HG03280 (cell line): ENCODE results near the gene KATNBL1.
"Not testable (repeated sequence)": the region's sequence is repeated elsewhere in the genome, so short reads cannot be mapped to it uniquely, and the experiment has no call there.

Source experiments
- ATAC-seq: cut with Tn5 transposase; IDR thresholded peaks from one replicate; pipeline ENCODE4 v1.9.1; 2021; ENCODE audit warnings: mild to moderate bottlenecking, moderate library complexity; ENCODE audit not compliant: unreplicated experiment

Gene KATNBL1

DNA sequence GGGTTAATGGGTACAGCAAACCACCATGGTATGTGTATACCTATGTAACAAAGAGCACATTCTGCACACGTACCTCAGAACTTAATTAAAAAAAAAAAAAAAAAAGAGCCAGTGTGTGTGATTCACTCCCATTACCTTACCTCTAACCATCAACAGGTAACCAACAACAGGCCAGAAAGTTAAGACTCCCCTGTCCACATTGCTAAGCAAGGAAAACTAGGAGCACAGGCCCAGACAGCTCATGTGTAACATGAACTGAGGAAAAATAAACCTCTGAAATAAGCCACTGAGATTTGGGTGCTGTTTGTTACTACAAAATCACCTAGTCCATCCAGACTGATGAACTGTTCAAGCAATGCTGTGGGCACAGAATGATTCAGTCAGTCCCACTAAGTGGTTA lies 6.0 kb downstream of the KATNBL1 start:
- ATAC-seq: no peak

- ATAC-seq: no peak
Observed at GRCh38 chr15:34203305-34203704, 6.6 kb downstream of the KATNBL1 start.

DNA sequence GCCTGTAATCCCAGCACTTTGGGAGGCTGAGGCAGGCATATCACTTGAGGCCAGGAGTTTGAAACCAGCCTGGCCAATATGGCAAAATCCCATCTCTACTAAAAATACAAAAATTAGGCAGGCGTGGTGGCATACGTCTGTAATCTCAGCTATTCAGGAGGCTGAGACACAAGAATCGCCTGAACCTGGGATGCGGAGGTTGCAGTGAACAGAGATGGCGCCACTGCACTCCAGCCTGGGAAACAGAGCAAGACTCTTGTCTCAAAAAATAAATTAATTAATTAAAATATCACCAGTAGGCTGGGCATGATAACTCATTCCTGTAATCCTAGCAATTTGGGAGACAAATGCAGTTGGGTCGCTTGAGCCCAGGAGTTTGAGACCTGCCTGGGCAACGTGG lies 16.6 kb downstream of the KATNBL1 start:
- ATAC-seq: not testable (repeated sequence)

DNA sequence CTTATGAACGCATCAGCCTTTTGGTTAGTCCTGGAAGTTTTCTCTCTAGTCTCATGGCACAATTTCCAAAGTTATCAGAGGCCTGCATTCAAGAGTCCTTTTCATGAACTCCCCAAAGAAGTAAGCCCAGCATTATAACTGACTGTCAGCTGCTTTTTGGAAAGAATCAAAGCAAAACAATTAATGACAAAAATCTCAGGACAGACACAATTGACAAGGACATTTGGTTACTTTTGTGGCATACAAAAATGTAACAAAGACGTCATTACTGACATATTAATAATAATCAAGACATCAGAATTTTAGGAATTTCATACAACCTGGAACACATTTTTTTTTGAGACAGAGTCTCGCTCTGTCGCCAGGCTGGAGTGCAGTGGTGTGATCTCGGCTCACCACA lies 21.2 kb downstream of the KATNBL1 start:
- no peak for ATAC-seq

GRCh38 chr15:34185666-34186065 lies 24.2 kb downstream of the KATNBL1 start:
- ATAC-seq: no peak

- no peak for ATAC-seq
Observed at GRCh38 chr15:34182942-34183341, 27.0 kb downstream of the KATNBL1 start.

DNA sequence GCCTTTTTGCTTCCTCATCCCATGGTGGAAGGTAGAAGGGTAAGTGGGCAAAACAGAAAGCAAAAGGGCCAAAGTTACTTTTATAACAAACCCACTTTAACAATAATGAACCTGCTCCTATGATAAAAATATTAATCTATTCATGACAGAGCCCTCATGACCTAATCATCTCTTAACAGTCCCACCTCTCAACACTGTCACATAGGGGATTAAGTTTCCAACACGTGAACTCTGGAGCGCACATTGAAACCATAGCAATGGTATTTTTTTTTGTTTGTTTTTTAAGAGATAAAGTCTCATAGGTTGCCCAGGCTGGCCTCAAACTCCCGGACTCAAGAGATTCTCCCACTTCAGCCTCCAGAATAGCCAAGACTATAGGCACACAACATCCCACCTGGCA lies 30.7 kb downstream of the KATNBL1 start:
- ATAC-seq: no peak

- not testable (repeated sequence) for ATAC-seq
Observed at GRCh38 chr15:34165987-34166573, 43.8 kb downstream of the KATNBL1 start.

- ATAC-seq: no peak
Observed at GRCh38 chr15:34161329-34161963, 48.5 kb downstream of the KATNBL1 start.

GRCh38 chr15:34160735-34161134 lies 49.2 kb downstream of the KATNBL1 start:
- no peak for ATAC-seq

DNA sequence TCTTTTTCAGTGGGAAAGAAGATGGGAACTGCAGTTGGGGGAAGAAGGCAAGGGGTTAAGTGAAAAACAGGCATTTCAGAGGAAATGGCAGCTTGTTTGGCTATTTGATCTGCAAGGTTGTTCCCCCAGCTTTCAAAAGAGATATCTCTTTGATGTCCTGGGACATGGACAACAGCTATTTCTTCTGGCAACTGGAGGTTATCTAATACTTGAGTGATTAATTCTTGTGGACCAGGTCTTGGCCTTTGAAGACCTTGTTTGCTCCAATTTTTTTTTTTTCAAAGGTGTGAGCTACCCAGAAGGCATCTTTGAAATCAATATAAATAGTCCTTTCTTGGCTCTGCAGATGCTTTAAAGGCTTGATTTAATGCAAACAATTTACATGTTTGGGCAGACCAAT lies 51.5 kb downstream of the KATNBL1 start:
- no peak for ATAC-seq

DNA sequence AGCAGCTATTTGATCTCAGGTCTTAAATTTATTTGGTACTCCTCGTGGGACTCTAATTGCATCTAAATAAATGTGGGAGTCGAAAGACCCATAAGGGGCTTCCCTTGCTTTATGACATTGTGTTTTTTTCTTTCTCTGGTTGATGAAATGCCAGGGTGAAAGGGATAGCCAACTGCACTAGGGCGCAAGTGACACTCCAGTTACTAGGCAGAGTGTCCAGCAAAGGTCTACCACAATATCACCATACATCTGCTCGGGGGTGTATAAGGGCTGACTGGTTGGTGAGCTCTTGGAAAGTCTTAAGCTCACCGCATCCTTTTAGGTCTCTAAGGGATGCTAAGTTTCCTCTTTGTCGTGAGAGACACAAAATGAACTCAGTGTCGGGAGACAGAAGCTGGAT lies 54.0 kb downstream of the KATNBL1 start:
- ATAC-seq: no peak

- ATAC-seq: no peak
Observed at GRCh38 chr15:34154725-34155204, 55.1 kb downstream of the KATNBL1 start.

- no peak for ATAC-seq
Observed at GRCh38 chr15:34147371-34148140, 62.3 kb downstream of the KATNBL1 start.

- no peak for ATAC-seq
Observed at GRCh38 chr15:34133511-34133910, 76.4 kb downstream of the KATNBL1 start.

GRCh38 chr15:34132881-34133280 lies 77.0 kb downstream of the KATNBL1 start:
- ATAC-seq: no peak

- no peak for ATAC-seq
Observed at GRCh38 chr15:34128898-34129297, 81.0 kb downstream of the KATNBL1 start.

DNA sequence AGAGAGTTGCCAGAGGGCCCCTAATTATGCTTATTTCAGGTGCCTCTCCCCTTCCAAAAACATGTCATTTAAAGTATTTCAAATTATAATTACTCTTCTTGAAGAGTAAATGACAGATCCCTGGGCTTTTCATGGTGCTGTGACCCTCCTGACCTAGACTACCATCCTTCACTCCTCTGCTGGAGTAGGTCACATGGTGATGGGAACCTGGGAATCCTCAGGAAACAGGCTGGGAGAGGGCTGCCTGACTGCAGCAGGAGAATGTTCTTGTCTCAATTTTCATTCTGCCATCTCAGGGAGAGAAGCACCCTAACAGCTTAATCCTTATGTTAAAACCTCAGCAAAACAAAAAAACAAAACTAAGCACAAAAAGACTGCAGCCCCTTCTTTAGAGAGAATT lies 83.4 kb downstream of the KATNBL1 start:
- no peak for ATAC-seq

DNA sequence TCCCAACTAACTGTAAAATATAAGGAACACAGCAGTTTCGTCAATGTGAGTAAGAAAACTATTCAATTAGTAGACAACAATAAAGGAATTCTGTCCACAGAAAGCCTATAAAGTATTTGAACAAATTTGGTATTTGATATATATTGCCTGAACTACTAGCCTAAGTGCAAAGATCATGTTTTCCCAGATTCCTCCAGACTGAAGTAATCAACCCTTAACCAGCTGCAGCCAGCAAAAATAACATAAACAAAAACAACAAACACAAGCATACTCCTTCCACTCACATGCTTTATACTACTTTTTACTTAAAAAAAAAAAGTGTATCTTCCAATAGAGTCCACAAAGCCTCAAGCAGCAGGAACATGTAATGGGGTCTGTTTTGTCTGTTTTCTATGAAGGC lies 84.0 kb downstream of the KATNBL1 start:
- no peak for ATAC-seq

- ATAC-seq: no peak
Observed at GRCh38 chr15:34124651-34125050, 85.2 kb downstream of the KATNBL1 start.

GRCh38 chr15:34122771-34123183 lies 87.1 kb downstream of the KATNBL1 start:
- ATAC-seq: peak; percentile 60

- not testable (repeated sequence) for ATAC-seq
Observed at GRCh38 chr15:34121786-34122185, 88.1 kb downstream of the KATNBL1 start.
